Measurements from ENCODE around the gene ENTPD6.

Gene ENTPD6

DNA sequence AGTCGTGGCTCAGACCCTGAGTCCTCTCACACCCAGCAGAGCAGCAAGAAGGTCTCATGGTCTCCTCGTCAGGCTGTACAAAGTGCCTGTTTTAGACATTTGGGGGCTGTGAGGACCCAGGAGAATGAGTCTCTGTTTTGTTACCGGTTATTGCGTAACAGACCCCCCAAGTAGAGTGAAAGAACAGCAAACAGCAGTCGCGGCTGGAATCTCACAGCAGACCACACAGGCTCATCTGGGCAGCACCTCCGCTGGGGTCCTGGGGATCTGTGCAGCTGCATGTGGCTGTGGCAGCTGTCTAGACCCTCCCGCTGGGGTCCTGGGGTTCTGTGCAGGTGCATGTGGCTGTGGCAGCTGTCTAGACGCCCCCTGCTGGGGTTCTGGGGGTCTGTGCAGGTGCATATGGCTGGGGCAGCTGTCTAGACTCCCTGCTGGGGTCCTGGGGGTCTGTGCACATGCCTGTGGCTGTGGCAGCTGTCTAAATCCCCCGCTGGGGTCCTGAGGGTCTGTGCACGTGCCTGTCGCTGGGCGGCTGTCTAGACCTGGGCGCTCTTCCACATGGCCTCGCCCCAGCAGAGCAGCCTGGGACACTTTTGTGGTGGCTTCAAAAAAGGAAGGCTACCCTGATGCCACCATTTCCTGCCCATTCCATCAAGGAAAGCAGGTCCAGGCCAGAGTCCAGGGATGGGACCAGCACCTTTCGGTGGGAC, 24.7 kb downstream of the ENTPD6 start:
- DNase-seq = no peak
- in situ Hi-C loops (cut with MboI; ENCODE audit: low pct_unique_long_range_greater_than_20kb, low sequenced_read_pairs) = no loop called here

DNA sequence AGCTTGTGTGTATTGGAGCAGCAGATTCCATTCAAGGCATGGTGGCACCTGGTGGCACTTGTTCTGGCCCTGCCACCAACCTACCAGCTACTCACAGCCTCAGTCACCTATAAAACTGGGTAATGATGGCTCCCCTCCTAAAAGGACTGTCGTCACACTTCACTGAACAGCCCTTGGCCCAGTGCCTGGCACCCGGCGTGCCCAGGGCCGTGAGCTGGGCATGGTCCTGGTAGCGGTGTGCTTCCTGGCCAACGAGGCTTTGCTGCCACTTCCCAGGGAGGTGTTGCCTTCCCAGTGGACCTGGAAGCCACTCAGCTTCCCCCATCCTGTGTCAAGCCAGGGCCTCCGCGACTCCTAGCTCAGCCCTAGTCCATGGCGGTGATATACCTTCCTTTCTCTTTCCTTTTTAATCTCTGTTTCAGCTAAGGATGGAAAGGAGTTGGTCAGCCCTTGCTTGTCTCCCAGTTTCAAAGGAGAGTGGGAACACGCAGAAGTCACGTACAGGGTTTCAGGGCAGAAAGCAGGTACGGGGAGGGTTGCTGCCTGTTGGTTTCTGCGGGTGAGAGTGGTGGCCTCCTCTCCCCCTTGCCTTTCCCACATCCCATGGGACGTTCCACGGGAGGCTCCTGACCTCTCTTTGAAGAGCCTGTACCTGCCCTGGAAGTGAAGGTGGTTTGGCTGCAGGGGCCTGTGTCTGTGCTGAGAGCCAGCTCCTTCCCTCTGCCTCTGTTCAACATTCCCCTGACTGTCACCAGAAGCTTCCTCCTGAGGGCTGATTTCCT, 25.5 kb downstream of the ENTPD6 start:
- in situ Hi-C loops (cut with MboI; ENCODE audit: low pct_unique_long_range_greater_than_20kb, low sequenced_read_pairs) = no loop called here
- DNase-seq = no peak

DNA sequence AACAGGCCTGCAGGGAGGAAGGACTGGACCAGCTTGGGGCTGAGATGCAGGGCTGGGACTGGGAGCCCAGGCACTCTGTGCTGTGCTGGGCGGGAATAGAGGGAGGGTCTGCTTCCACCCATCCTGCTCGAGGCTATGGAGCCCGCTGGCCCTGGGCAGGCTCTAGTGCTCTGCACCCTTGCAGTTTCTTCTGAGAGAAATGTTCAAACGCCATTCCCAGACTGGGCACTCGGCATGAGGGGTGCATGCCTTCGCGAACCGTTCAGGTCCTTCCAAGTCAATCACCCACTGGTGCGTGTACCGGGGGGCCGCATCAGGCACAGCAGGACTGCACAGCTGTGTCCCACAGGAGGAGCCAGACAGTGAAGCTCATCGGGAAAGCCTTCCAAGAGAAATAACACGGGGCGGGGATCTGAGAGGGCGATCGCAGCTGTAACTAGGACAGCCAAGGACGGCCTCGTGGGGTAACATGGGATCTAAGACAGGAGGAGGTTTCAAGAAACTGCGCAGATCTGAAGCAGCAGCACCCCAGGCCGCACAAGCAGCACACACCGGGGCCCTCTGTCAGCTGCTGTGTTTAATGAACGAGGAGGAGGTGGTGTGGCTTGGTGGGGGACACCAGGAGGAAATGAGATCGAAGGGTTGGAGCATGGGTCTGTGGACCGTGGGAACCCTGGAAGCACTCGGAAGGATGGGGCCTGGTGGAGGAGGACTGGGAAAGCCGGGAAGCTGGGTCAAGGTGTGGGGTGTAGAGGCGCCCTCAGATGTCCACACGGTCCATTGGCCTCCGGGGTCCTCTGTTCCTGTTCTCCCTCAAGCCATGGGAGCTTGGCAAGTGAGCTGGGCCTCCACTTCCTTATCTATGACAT, 26.3 kb downstream of the ENTPD6 start:
- in situ Hi-C loops (cut with MboI; ENCODE audit: low pct_unique_long_range_greater_than_20kb, low sequenced_read_pairs) = no loop called here

DNA sequence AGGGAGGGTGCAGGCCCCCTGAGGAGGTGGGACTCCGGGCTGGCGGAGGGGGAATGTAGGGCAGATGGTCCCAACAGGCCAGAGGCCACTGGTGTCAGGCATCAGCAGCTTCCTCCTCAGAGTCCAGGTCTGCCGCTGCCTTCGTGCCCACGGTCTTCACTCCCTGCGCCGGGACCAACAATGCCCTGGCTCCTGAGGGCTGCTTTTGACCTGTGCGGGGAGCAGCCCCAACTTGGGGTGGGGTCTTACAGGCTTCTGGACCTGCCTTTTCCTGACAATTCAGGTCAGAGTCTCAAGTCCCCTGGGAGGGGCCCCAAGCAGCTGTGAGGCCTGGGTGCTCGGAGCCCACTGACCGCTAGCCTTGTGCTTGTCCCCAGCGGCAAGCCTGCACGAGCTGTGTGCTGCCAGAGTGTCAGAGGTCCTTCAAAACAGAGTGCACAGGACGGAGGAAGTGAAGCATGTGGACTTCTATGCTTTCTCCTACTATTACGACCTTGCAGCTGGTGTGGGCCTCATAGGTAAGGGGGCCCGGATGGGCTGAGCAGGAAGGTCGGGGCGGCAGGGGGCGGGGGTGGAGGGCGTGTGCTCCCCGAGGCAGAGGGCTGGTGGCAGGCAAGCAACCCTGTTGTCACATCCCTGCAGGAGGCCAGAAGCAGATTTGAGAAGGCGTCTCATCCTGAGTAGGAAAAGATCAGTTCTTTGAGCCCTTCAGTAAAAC, 27.1 kb downstream of the ENTPD6 start:
- in situ Hi-C loops (cut with MboI; ENCODE audit: low pct_unique_long_range_greater_than_20kb, low sequenced_read_pairs) = no loop called here
- no peak for DNase-seq

More for the DNA sequence above, 26.3 kb downstream of the ENTPD6 start:
- DNase-seq = no peak

DNA sequence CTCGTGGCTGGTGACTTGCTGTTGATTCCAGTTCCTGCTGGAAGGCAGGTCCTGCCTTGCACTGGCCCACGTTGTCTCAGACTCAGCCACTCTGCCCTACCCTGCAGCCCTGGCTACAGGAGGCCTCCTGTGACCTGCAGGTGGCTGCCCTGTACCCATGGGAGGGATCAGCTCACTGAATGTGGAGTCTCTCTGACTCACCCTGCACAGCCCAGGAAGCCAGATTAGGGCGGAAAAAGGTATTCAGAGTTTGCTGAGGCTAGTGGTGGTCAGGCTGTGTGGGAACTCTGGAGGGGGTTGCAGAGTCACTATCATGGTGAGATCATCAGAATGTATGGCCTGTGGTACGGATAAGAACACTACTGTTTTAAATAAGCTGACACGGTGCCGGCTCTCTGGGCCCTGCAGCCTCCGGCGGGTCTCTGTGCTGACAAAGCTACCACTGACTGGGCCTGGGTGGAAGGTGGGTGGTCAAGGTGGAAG, 27.7 kb downstream of the ENTPD6 start:
- in situ Hi-C loops (cut with MboI; ENCODE audit: low pct_unique_long_range_greater_than_20kb, low sequenced_read_pairs) = no loop called here
- no peak for DNase-seq

- in situ Hi-C loops (cut with MboI; ENCODE audit: low pct_unique_long_range_greater_than_20kb, low sequenced_read_pairs) = no loop called here
Measured at GRCh38 chr20:25223765-25224720, 28.5 kb downstream of the ENTPD6 start.

GRCh38 chr20:25224941-25225340, 29.4 kb downstream of the ENTPD6 start:
- in situ Hi-C loops (cut with MboI; ENCODE audit: low pct_unique_long_range_greater_than_20kb, low sequenced_read_pairs) = no loop called here
- DNase-seq = no peak

More at GRCh38 chr20:25223765-25224720, 28.5 kb downstream of the ENTPD6 start:
- DNase-seq = no peak

DNA sequence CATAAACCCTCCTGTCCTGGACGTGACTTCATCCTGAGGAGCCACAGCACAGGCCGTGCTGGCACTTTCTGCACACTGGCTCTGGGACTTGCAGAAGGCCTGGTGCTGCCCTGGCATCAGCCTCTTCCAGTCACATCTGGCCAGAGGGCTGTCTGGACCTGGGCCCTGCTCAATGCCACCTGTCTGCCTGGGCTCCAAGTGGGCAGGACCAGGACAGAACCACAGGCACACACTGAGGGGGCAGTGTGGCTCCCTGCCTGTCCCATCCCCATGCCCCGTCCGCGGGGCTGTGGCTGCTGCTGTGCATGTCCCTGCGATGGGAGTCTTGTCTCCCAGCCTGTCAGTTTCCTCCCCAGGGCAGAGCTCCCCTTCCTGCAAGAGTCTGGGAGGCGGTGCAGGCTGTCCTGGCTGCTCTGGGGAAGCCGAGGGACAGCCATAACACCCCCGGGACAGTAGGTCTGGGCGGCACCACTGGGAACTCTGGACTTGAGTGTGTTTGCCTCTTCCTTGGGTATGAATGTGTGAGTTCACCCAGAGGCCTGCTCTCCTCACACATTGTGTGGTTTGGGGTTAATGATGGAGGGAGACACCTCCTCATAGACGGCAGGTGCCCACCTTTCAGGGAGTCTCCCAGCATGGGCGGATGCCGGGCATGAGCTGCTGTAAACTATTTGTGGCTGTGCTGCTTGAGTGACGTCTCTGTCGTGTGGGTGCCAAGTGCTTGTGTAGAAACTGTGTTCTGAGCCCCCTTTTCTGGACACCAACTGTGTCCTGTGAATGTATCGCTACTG, 30.3 kb downstream of the ENTPD6 start:
- DNase-seq = no peak
- in situ Hi-C loops (cut with MboI; ENCODE audit: low pct_unique_long_range_greater_than_20kb, low sequenced_read_pairs) = no loop called here

GRCh38 chr20:25226433-25227316, 31.2 kb downstream of the ENTPD6 start:
- DNase-seq = peak; percentile 76
- in situ Hi-C loops (cut with MboI; ENCODE audit: low pct_unique_long_range_greater_than_20kb, low sequenced_read_pairs) = no loop called here

- no peak for DNase-seq
- in situ Hi-C loops (cut with MboI; ENCODE audit: low pct_unique_long_range_greater_than_20kb, low sequenced_read_pairs) = no loop called here
Measured at GRCh38 chr20:25227317-25227831, 31.9 kb downstream of the ENTPD6 start.

GRCh38 chr20:25229486-25230165, 34.1 kb downstream of the ENTPD6 start:
- no peak for DNase-seq
- in situ Hi-C loops (cut with MboI; ENCODE audit: low pct_unique_long_range_greater_than_20kb, low sequenced_read_pairs) = no loop called here

- no peak for DNase-seq
- in situ Hi-C loops (cut with MboI; ENCODE audit: low pct_unique_long_range_greater_than_20kb, low sequenced_read_pairs) = no loop called here
Measured at GRCh38 chr20:25230166-25230831, 34.8 kb downstream of the ENTPD6 start.

DNA sequence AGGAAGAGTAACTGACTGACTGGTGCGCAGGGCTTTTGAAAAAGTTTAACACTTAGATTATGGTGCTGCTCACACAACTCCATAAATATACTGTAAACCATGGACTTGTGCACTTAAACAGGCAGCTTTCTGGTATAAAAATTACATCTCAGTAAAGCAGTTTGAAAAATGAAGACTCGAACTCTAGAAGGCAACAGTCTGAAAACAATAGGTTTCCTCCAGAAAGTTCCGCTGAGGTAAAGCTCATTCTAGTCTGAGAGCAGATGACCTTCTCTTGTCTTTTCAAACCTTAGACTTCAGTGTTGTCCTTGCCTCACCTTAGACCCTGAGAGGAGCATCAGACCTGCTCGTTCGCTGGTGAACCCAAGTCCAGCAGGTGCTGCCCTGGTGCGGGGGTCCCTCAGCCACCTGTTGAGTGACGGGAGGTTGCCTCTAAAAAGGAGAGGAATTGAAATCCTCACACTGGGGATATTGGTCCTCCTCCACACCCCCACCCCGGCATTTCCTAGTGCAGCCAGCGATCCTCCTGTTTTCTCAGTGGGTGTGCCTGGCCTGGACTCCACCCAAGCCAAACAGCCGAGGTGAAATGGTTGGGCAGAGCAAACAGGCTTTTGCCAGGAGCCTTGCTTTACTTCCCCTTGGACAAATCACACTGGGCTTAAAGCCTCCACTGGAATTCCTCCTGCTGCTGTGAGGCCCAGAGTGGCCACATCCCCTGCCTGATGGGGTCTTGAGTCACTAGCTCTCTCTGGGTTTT, 37.7 kb downstream of the ENTPD6 start:
- in situ Hi-C loops (cut with MboI; ENCODE audit: low pct_unique_long_range_greater_than_20kb, low sequenced_read_pairs) = no loop called here
- DNase-seq = no peak

Data from KBM-7 (cell line).